ENCODE results near the gene TYK2. TPM values are rescaled to one million over a fixed set of nuclear protein-coding genes. Genes with fewer than 3 reads are reported as not detected.

Gene TYK2
- total RNA-seq, 4 donors from 2014 or later: 112 to 166 (median 125) TPM

DNA sequence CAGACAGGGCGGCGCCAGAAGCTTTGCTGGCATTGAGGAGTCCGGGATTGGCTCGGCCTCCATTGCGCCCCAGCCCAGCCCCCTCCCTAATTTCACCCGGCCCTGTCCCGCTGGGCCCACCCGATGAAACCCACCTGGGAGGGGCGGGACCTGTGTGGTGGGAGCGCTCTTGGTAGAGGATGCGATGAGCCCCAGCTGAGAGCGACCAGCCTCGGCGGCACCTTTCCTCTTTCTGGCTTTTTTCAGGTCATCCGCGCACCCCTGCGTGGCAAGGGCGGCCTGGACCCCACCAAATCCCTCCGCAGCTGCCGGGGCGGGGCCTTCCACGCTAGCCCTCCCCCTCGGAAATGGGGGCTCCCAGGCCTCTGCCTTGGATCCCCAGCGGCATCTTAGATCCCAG lies 70.9 kb downstream of the TYK2 start, which contains the start of gene ZGLP1:
Gene ZGLP1, minus strand, starts transcription at position 393 of the 400 bp plus-strand sequence.
- TF ChIP-seq POLR2A (IDR thresholded peaks at IDR 0.05): no peak
- no peak for TF ChIP-seq EP300 (IDR thresholded peaks at IDR 0.05)
- TF ChIP-seq, protein P1, sequence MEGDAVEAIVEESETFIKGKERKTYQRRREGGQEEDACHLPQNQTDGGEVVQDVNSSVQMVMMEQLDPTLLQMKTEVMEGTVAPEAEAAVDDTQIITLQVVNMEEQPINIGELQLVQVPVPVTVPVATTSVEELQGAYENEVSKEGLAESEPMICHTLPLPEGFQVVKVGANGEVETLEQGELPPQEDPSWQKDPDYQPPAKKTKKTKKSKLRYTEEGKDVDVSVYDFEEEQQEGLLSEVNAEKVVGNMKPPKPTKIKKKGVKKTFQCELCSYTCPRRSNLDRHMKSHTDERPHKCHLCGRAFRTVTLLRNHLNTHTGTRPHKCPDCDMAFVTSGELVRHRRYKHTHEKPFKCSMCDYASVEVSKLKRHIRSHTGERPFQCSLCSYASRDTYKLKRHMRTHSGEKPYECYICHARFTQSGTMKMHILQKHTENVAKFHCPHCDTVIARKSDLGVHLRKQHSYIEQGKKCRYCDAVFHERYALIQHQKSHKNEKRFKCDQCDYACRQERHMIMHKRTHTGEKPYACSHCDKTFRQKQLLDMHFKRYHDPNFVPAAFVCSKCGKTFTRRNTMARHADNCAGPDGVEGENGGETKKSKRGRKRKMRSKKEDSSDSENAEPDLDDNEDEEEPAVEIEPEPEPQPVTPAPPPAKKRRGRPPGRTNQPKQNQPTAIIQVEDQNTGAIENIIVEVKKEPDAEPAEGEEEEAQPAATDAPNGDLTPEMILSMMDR (IDR thresholded peaks at IDR 0.05): no peak
- 90 to 93% methylated on average over 24 of the region's 24 CpGs for WGBS, 2 donors
- H3K9me3 ChIP-seq: no peaks in the 10 kb centered on the region
- DNase-seq (ENCODE audit: low spot score in 2 of 2): no peak
- peaks cover 0 to 41% (median 0%) of the 10 kb centered on the region in 3 donors for H3K36me3 ChIP-seq
- peaks cover 0 to 2% (median 0%) of the 10 kb centered on the region in 4 donors for H3K4me1 ChIP-seq
- no peaks in the 10 kb centered on the region for H3K27me3 ChIP-seq
- H3K4me3 ChIP-seq: no peak within 1 kb of the TSS
- H3K27ac ChIP-seq: no peak within 1 kb of the TSS

DNA sequence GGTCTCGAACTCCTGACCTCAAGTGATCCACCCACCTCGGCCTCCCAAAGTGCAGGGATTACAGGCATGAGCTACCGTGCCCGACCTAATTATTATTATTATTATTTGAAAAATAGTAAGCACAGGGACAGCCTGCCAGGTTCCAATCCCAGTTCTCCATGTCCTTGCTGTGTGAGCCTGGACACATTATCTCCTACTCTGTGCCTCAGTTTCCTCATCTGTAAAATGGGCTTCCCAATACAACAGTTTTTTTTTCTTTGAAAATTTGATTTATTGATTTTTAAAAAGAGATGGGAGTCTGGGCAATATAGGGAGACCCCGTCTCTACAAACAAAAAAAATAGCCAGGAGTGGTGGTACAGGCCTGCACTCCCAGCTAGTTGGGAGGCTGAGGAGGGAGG lies 74.0 kb downstream of the TYK2 start:
- Histone ChIP-seq H3K9me3 (no peaks in the 10 kb centered on the region), H3K27ac (no peak overlapping the region), H3K36me3 (peaks cover 0 to 28% (median 0%) of the 10 kb centered on the region in 3 donors), H3K4me3 (no peak overlapping the region), H3K4me1 (no peaks in the 10 kb centered on the region), H3K27me3 (peaks cover 0 to 5% of the 10 kb centered on the region in 2 donors)
- TF ChIP-seq EP300 (IDR thresholded peaks at IDR 0.05) (no peak), POLR2A (IDR thresholded peaks at IDR 0.05) (no peak)
- TF ChIP-seq, protein P1 (IDR thresholded peaks at IDR 0.05): no peak
- no peak for DNase-seq (ENCODE audit: low spot score in 2 of 2)
- WGBS, 2 donors: 91 to 93% methylated on average over 5 of the region's 5 CpGs

DNA sequence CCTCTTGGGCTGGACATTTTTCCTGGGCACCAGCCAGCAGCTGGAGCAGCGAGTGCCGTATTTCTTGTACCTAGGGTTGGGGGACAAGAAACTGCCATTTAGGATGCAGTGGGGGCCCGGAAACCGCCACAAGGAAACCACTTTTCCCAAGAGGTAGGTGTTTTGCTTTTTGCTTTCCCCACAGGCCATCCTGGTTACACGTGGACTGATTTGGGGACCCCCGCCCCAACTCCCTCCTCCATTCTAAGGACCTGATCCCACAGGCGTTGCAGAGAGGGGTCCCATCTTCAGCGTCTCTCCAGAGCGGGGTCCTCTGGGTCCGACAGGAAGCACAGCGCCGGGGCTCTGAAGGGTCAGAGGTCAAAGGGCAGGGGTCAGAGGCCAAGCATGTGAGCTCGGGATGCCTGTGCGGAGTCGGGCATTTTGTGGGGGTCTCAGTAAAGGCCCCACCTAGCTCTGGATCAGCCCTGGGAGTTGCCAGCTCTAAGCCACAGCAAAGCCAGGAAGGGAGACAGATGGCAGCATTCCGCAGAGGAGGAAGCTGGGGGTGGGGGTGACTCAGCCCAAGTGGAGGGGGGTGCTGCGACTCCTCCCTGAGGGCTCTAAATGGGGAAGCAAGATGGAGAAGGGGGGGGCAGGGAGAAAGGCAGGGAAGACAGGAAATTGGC lies 75.1 kb downstream of the TYK2 start:
- Histone ChIP-seq H3K4me3 (no peak overlapping the region), H3K36me3 (peaks cover 0 to 18% (median 0%) of the 10 kb centered on the region in 3 donors), H3K27ac (no peak overlapping the region), H3K4me1 (no peaks in the 10 kb centered on the region), H3K27me3 (peaks cover 0 to 16% of the 10 kb centered on the region in 2 donors), H3K9me3 (no peaks in the 10 kb centered on the region)
- DNase-seq (ENCODE audit: low spot score in 2 of 2): no peak
- TF ChIP-seq POLR2A (IDR thresholded peaks at IDR 0.05) (no peak), EP300 (IDR thresholded peaks at IDR 0.05) (no peak)
- TF ChIP-seq, protein P1 (IDR thresholded peaks at IDR 0.05): no peak
- WGBS, 2 donors: 68 to 84% methylated on average over 9 to 17 of the region's 17 CpGs

Small RNA genes lying within 50 kb of the gene (small RNA-seq; reads per million reads assigned to genes)
- gene AC011511.1: not detected
- gene AC011511.4: not detected

Other genes starting within 250 kb of the TYK2 start
- 10 to 100 TPM; 48.2 to 72.9 (median 55.2) TPM for gene DNMT1, start 185.6 kb downstream of the TYK2 start, total RNA-seq
- 10 to 100 TPM; 11.6 to 13.3 (median 12.2) TPM for gene S1PR2, start 149.2 kb downstream of the TYK2 start, total RNA-seq
- gene MRPL4, start 128.4 kb downstream of the TYK2 start, total RNA-seq: 10 to 100 TPM; 37.9 to 83.1 (median 47.8) TPM
- 10 to 100 TPM; 14.7 to 50.1 (median 43.1) TPM for gene ICAM1, start 109.5 kb downstream of the TYK2 start, total RNA-seq
- gene ICAM4, start 93.6 kb downstream of the TYK2 start, total RNA-seq: 1 to 10 TPM in 1 of 4 donors, not detected in 3; 1.3 TPM
- 1 to 10 TPM in 2 of 4 donors, under 1 TPM in 2; 0.21 to 2.7 (median 0.93) TPM for gene ICAM5, start 90.6 kb downstream of the TYK2 start, total RNA-seq
- gene ZGLP1, start 70.8 kb downstream of the TYK2 start, total RNA-seq: 1 to 10 TPM; 2.9 to 4.5 (median 3.5) TPM
- gene FDX2, start 64.6 kb downstream of the TYK2 start, total RNA-seq: 10 to 100 TPM; 10.0 to 29.1 (median 18.2) TPM
- gene RAVER1, start 47.0 kb downstream of the TYK2 start, total RNA-seq: 10 to 100 TPM; 22.2 to 34.2 (median 24.3) TPM
- gene ICAM3, start 40.9 kb downstream of the TYK2 start, total RNA-seq: 1 to 10 TPM; 3.1 to 9.8 (median 3.3) TPM
- gene CDC37, start 23.0 kb upstream of the TYK2 start, total RNA-seq: 100 to 1,000 TPM; 127 to 260 (median 155) TPM
- gene PDE4A, start 40.0 kb upstream of the TYK2 start, total RNA-seq: 10 to 100 TPM in 2 of 4 donors, 1 to 10 TPM in 2; 8.7 to 12.7 (median 10.0) TPM
- gene KEAP1, start 122.8 kb upstream of the TYK2 start, total RNA-seq: 10 to 100 TPM; 45.4 to 52.4 (median 50.7) TPM
- gene S1PR5, start 136.9 kb upstream of the TYK2 start, total RNA-seq: under 1 TPM in 1 of 4 donors, not detected in 3; 0.84 TPM
- gene ATG4D, start 163.3 kb upstream of the TYK2 start, total RNA-seq: 10 to 100 TPM; 11.5 to 27.8 (median 17.8) TPM
- gene KRI1, start 185.4 kb upstream of the TYK2 start, total RNA-seq: 10 to 100 TPM; 22.9 to 27.9 (median 23.3) TPM
- 10 to 100 TPM; 14.4 to 20.2 (median 15.9) TPM for gene CDKN2D, start 188.4 kb upstream of the TYK2 start, total RNA-seq
- gene AP1M2, start 206.7 kb upstream of the TYK2 start, total RNA-seq: not detected
- 100 to 1,000 TPM; 104 to 193 (median 132) TPM for gene SLC44A2, start 245.0 kb upstream of the TYK2 start, total RNA-seq

All from tibial nerve (tissue), 4 donors.